GM19023 (cell line): Measurements from ENCODE around the gene EDEM3.

Experiments
- ATAC-seq: cut with Tn5 transposase; IDR thresholded peaks from one replicate; pipeline ENCODE4 v1.9.1; 2021; ENCODE audit warnings: mild to moderate bottlenecking, moderate library complexity; ENCODE audit not compliant: unreplicated experiment

The EDEM3 gene

DNA sequence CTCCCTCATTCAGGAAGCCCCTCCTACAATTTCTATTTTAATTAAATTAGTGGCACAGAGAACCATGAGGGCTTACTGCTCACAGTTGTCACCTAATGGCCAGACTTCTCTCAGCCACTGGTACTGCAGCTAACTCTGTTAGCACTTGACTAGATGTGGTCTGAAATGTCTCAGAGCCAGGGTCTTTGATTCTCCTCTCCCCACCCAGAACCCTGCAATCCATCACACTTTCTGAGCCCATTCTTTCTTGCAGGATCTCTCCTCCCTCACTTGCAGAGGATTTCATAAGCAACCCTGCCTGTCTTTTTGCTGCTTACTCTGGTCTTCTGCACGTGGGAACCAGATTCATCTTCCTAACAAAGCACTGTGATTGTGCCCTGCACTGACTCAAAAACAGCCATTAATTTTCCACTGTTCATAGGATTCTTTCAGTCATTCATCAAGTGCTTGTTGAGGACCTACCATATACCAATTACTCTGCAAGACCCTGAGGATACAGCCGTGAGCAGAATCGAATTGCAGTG is 108.4 kb downstream of the EDEM3 start:
- ATAC-seq, result no peak

DNA sequence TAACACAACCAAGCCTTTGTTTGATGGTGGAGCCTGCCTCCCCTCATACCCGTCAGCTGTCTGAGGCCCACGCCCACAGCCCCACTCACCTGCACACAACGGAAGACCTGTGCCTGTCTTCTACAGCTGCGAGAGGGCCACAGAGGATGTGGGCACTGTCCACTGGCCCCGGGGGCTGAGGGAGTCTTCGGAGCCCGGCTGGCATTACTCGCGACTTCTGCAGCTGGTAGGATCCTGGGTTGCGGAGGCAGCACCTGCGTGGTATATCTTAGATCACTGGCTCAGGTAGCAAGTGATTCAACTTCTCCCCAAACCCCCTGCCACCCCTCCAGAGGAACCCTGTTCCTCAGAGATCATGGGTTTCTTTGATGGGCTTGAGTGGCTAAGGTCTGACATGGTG is 109.9 kb downstream of the EDEM3 start:
- ATAC-seq, result no peak

DNA sequence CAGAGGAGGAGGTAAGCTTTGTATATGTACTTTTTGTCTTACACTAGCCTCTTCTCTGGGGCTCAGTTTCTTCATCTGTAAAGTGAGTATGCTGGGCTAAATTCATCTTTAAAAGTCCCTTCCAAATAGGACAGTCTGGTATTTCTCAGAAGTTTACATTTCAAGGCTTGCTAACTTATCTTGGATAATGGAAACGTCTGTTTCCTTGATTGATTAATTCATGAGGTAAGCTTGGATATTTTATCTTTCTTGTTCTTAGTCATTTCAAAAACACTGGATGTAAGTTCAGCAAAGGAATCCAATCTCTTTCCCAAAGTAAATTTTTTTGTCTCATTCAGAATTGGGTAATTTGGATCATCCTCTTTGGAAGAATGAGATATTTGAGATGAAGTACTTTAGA is 111.0 kb downstream of the EDEM3 start:
- no peak for ATAC-seq

DNA sequence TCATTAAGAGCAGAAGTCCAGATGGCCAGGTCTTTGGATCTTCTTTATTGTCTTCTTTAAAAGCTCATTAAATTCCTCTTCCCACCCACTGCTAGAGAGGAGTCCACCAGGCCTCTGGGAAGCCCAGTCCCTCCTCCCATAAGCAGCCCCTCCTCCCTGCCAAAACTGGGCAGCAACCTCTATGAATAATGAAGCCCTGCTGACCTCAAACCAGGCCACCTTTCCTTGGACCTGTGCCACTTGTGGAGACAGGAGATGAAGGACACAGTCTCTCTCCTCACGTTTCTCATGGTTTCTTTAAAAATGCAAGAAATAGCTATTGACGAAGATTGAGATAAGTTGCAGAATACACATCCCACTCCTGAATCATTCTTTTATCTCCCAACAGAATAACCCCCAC is 112.8 kb downstream of the EDEM3 start:
- ATAC-seq, result no peak

DNA sequence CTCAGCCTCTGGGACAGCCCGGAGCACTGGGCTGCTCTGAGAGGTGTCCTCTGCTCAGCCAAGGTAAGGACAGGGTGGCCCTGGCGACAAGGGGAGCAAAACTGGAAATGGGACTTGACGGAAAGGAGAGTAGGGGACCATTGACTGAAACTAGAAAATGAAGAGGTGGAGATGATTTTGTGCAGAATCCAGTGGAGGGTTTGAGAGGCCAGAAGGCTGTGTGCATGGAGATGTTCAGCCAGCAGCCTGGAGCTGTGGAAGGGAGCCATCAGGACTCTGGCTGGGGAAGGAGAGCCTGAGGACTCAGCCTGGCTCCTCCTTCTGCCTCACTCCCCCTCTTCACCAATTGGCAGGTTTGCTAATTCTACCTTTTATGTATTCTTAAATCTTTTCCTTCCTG is 114.2 kb downstream of the EDEM3 start:
- ATAC-seq, result no peak
